ENCODE measurements around the gene TMEM74B. TPM values are rescaled to one million over a fixed set of nuclear protein-coding genes. Genes with fewer than 3 reads are reported as not detected.

Gene TMEM74B
- total RNA-seq, 2 experiments from 2014 or later = not detected

- Histone ChIP-seq H3K9me3 (ENCODE audit: low read length) (no peaks in the 10 kb centered on the region), H3K4me3 (ENCODE audit: low read depth, low read length, poor library complexity, severe bottlenecking) (no peak overlapping the region), H4K20me1 (ENCODE audit: insufficient read depth, low read length) (no peaks in the 10 kb centered on the region), H2AFZ (ENCODE audit: low read length) (no peak overlapping the region), H3K4me2 (ENCODE audit: low read length) (no peak overlapping the region), H3K36me3 (ENCODE audit: insufficient read depth, low read length) (peaks cover 72% of the 10 kb centered on the region), H3K27ac (ENCODE audit: low read depth, low read length, poor library complexity, severe bottlenecking) (no peak overlapping the region), H3K9me2 (ENCODE audit: insufficient read depth, low read length) (no peaks in the 10 kb centered on the region), H3K79me2 (ENCODE audit: insufficient read depth, low read depth, low read length) (no peaks in the 10 kb centered on the region), H3K4me1 (ENCODE audit: insufficient read depth, low read length, poor library complexity, severe bottlenecking) (no peaks in the 10 kb centered on the region)
- ChIA-PET CTCF (ENCODE audit: unreplicated experiment) (no interaction called here), POLR2A (no interaction called here)
- TF ChIP-seq EZH2phosphoT487 (IDR thresholded peaks at IDR 0.05; ENCODE audit: borderline replicate concordance, low read depth, low read length) (no peak), CTCF (conservative IDR thresholded peaks at IDR 0.05; ENCODE audit: low read length) (no peak)
- DNase-seq (ENCODE audit: low spot score) = no peak
- intact Hi-C loops (cut with micrococcal nuclease; ENCODE audit: unreplicated experiment) = no loop called here
- BruUV-seq (replicated peaks) = no TSS peak
Observed at GRCh38 chr20:1160496-1160895, 24.3 kb downstream of the TMEM74B start.

- Histone ChIP-seq H3K79me2 (ENCODE audit: insufficient read depth, low read depth, low read length) (no peaks in the 10 kb centered on the region), H2AFZ (ENCODE audit: low read length) (no peak overlapping the region), H3K27ac (ENCODE audit: low read depth, low read length, poor library complexity, severe bottlenecking) (no peak overlapping the region), H3K4me1 (ENCODE audit: insufficient read depth, low read length, poor library complexity, severe bottlenecking) (no peaks in the 10 kb centered on the region), H3K9me3 (ENCODE audit: low read length) (no peaks in the 10 kb centered on the region), H3K4me2 (ENCODE audit: low read length) (no peak overlapping the region), H3K36me3 (ENCODE audit: insufficient read depth, low read length) (peaks cover 77% of the 10 kb centered on the region), H3K9me2 (ENCODE audit: insufficient read depth, low read length) (no peaks in the 10 kb centered on the region), H4K20me1 (ENCODE audit: insufficient read depth, low read length) (no peaks in the 10 kb centered on the region), H3K4me3 (ENCODE audit: low read depth, low read length, poor library complexity, severe bottlenecking) (no peak overlapping the region)
- CTCF ChIA-PET (ENCODE audit: unreplicated experiment) = no interaction called here
- TF ChIP-seq EZH2phosphoT487 (IDR thresholded peaks at IDR 0.05; ENCODE audit: borderline replicate concordance, low read depth, low read length) (no peak), CTCF (conservative IDR thresholded peaks at IDR 0.05; ENCODE audit: low read length) (no peak)
- intact Hi-C loops (cut with micrococcal nuclease; ENCODE audit: unreplicated experiment) = no loop called here
- no peak for DNase-seq (ENCODE audit: low spot score)
- POLR2A ChIA-PET = no interaction called here
- no TSS peak for BruUV-seq (replicated peaks)
Observed at GRCh38 chr20:1155342-1155741, 29.4 kb downstream of the TMEM74B start.

GRCh38 chr20:1154691-1155090 is 30.1 kb downstream of the TMEM74B start:
- Histone ChIP-seq H4K20me1 (ENCODE audit: insufficient read depth, low read length) (no peaks in the 10 kb centered on the region), H3K4me2 (ENCODE audit: low read length) (no peak overlapping the region), H3K36me3 (ENCODE audit: insufficient read depth, low read length) (peaks cover 77% of the 10 kb centered on the region), H3K4me3 (ENCODE audit: low read depth, low read length, poor library complexity, severe bottlenecking) (no peak overlapping the region), H3K9me3 (ENCODE audit: low read length) (no peaks in the 10 kb centered on the region), H3K27ac (ENCODE audit: low read depth, low read length, poor library complexity, severe bottlenecking) (no peak overlapping the region), H2AFZ (ENCODE audit: low read length) (no peak overlapping the region), H3K9me2 (ENCODE audit: insufficient read depth, low read length) (no peaks in the 10 kb centered on the region), H3K79me2 (ENCODE audit: insufficient read depth, low read depth, low read length) (no peaks in the 10 kb centered on the region), H3K4me1 (ENCODE audit: insufficient read depth, low read length, poor library complexity, severe bottlenecking) (no peaks in the 10 kb centered on the region)
- TF ChIP-seq CTCF (conservative IDR thresholded peaks at IDR 0.05; ENCODE audit: low read length) = no peak
- no peak for TF ChIP-seq EZH2phosphoT487 (IDR thresholded peaks at IDR 0.05; ENCODE audit: borderline replicate concordance, low read depth, low read length)
- no TSS peak for BruUV-seq (replicated peaks)
- intact Hi-C loops (cut with micrococcal nuclease; ENCODE audit: unreplicated experiment) = no loop called here
- POLR2A ChIA-PET = no interaction called here
- DNase-seq (ENCODE audit: low spot score) = no peak
- CTCF ChIA-PET (ENCODE audit: unreplicated experiment) = no interaction called here

Measured in OCI-LY7 (cell line).